GM12892 (cell line): ENCODE results near the gene SV2C.
"Not testable (repeated sequence)": the region's sequence is repeated elsewhere in the genome, so short reads cannot be mapped to it uniquely, and the experiment has no call there.

ENCODE experiments used
- DNase-seq: peaks from one replicate; pipeline ENCODE4 v3.0.0; 2011; ENCODE audit not compliant: insufficient read length
- FAIRE-seq: peaks from 2 replicates; lab custom pipeline; 2011; peaks lifted over from hg19 to GRCh38; lab: Jason Lieb, UNC
- POLR2A ChIP-seq: IDR thresholded peaks from 2 replicates; pipeline ENCODE4 v1.6.1; 2011; ENCODE audit warnings: low read depth, low read length, control low read depth
- POLR2AphosphoS5 ChIP-seq: IDR thresholded peaks from 2 replicates; pipeline ENCODE4 v1.6.1; 2011; ENCODE audit warnings: low read depth, low read length, control low read depth
- TAF1 ChIP-seq: IDR thresholded peaks from 2 replicates; pipeline ENCODE4 v1.6.1; 2011; ENCODE audit warnings: low read depth, mild to moderate bottlenecking, control low read depth, low read length, borderline replicate concordance

SV2C gene

DNA sequence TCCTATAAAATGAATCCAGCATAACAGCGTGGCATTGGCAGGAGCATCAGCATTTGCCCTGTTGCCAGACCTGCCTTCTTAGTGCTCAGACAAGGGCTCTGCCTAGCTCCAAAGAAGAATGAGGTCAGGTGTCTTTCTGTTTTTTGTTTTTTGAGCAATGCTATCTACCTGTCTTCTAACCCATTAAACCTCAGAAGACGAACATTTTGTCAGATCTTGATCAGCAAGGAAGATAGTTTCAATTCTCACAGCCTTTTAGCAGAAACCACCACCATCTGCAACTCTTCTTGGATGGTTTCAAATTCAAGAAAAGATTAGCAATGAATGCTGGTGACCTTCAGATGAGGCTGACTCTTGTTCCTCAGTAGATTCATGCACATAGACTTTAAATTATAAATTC lies 216.4 kb downstream of the SV2C start:
- FAIRE-seq (peak; percentile 42), DNase-seq (no peak)
- no peak for TF ChIP-seq POLR2AphosphoS5
- no peak for TF ChIP-seq TAF1
- TF ChIP-seq POLR2A, result no peak

DNA sequence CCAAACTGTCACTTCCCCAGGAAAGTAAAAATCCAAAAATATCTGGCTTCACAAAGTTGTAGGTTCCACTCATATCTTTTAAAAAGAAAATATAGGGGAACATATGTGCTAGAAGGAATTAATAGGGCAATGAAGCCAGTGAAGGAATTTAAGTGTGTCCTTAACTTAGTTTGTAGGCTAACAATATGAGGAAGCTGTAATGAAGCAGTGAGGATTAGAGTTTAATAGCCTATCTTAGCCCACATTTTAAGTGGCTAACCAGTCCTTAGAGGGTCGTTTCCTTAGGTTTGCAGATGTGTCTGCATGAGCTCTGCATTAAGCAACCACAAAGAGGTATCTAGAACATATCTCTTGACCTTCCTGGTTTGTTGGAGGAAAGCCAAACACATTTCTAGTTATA lies 218.7 kb downstream of the SV2C start:
- FAIRE-seq, result peak; percentile 27
- DNase-seq, result not testable (repeated sequence)

- DNase-seq, result not testable (repeated sequence)
- peak; percentile 81 for FAIRE-seq
These were observed 219.5 kb downstream of the SV2C start for GRCh38 chr5:76302661-76303060.

DNA sequence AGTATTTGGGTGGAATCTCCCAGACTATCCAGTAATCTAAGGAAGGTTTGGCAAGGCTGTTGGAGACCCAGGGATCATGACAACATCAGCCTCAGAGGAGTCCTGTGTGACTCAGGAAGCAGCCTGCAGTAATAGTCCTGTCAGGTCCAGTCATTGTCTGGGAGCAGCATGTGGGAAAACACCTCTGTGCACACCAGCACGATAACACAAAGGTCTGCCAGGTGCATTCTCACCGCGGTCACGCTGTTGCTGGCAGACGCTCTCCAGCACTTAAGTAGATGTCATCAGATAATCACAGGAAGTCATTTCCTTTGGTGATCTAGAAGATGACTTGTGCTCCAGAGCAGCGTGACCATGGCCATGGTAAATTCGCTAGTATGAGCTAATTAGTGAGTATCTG lies 220.7 kb downstream of the SV2C start:
- FAIRE-seq, result no peak
- no peak for DNase-seq
- TF ChIP-seq POLR2AphosphoS5 (no peak), TAF1 (no peak), POLR2A (no peak)

DNA sequence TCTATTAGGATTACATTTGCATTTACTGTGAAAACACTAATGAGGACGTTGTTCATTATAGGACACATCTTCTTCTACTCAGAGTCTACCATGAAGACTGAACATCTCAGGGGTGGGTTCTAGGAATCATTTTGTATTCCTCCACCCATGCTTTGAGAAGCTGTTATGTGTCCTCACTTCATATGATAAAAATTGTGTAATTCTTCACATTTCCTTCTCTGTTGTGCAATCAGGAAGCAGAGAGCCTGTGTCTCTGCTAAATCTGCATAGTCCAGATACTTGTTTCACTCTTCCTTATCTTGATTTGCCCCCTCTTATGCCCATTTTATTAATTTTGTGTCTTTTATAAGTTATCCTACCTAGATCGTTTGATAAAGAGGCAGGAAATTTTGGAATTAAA lies 222.1 kb downstream of the SV2C start:
- TF ChIP-seq POLR2AphosphoS5, result no peak
- TF ChIP-seq TAF1, result no peak
- TF ChIP-seq POLR2A, result no peak
- FAIRE-seq (no peak), DNase-seq (no peak)

- no peak for DNase-seq
- FAIRE-seq, result no peak
- TF ChIP-seq POLR2AphosphoS5 (no peak), POLR2A (no peak), TAF1 (no peak)
These were observed 222.6 kb downstream of the SV2C start for GRCh38 chr5:76305775-76306174.

- no peak for FAIRE-seq
- TF ChIP-seq POLR2A (no peak), TAF1 (no peak), POLR2AphosphoS5 (no peak)
These were observed 227.0 kb downstream of the SV2C start for GRCh38 chr5:76310208-76310607.

DNA sequence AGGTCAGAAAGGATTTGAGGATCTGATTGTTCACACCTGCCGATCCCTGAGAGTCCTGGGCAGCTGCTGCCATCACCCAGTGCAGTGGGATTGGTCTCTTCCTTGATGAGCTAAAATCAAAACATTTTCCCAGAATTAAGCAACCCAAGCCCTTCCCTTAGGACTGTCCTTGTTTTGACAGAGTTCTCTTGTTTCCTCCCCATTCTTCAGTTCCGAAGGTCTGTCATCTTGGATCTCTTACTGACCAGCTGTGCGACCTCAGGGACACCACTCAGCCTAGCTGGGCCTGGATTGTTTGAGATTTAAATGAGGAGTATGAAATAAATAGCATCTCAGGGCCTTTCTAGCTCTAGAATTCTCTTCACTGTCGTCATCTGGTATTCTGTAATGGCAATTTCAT lies 229.6 kb downstream of the SV2C start:
- no peak for TF ChIP-seq TAF1
- TF ChIP-seq POLR2A, result no peak
- TF ChIP-seq POLR2AphosphoS5, result no peak
- DNase-seq (no peak), FAIRE-seq (no peak)

More at GRCh38 chr5:76310208-76310607, 227.0 kb downstream of the SV2C start:
- no peak for DNase-seq

GRCh38 chr5:76314643-76315042 lies 231.5 kb downstream of the SV2C start:
- no peak for DNase-seq
- no peak for TF ChIP-seq POLR2A
- no peak for FAIRE-seq

DNA sequence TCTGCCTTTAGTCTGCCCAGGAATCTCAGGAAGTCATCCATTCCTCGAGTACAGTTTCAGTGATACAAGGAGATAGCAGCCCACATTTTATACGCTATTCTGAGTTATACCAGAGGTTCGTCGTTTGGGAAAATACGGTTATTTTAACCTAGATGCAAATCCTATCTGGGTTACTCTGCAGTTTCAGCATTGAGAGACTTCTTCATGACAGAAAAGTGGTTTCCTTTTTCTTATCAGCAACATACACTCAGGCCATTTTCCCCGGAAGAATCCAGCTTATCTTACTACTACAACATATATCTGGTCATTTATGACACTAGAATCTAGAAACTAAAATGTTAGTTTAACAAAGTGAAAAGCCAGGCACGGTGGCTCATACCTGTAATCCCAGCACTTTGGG lies 236.5 kb downstream of the SV2C start:
- FAIRE-seq (no peak), DNase-seq (no peak)
- TF ChIP-seq TAF1 (no peak), POLR2A (no peak), POLR2AphosphoS5 (no peak)

- not testable (repeated sequence) for FAIRE-seq, DNase-seq
These were observed 240.3 kb downstream of the SV2C start for GRCh38 chr5:76323494-76323893.

DNA sequence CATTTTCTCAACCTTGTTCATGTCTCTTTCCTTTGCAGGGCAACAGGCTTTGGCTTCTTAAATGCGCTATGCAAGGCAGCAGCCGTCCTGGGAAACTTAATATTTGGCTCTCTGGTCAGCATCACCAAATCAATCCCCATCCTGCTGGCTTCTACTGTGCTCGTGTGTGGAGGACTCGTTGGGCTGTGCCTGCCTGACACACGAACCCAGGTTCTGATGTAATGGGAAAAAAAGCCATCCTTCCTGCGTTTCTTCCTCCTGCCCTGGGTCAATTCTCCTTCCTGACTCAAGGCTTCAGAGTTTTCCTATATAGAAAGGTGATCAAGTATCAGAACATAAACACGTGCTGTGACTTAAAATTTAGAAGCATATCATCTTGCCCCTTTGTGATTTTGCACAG lies 242.1 kb downstream of the SV2C start:
- TF ChIP-seq POLR2A, result no peak
- no peak for TF ChIP-seq TAF1
- no peak for TF ChIP-seq POLR2AphosphoS5
- no peak for DNase-seq
- FAIRE-seq, result no peak

DNA sequence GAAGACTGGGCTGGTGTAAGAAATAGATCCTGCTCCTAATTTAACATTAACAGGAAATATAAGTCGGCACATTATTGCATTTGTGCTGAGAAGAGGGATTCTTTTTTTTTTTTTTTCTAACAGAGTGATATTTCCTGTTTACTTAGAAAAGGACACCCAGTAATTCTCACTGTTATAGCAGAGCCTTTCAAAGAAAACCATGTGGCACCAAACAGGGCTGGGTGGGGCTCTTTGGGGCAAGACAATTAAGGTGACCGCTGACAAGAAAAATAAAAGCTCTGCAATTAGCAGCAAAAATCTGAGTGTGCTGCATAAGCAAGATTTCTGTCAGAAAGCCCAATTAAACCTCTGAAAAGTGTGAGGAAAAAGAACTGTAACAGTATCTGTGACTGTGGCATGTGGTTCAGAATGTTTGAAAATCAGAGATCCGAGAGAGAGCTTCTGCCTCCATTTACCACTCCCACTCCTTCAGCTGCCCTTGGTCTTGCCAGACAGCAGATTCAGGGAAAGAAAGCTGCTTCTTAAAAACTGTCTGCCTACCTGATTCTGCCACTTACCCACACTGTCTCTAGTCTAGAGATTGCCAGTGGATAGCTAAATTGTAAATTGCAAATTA lies 242.8 kb downstream of the SV2C start:
- DNase-seq, result no peak
- no peak for FAIRE-seq
- no peak for TF ChIP-seq TAF1
- no peak for TF ChIP-seq POLR2AphosphoS5
- no peak for TF ChIP-seq POLR2A
